GM10847 (cell line): Measurements from ENCODE around the gene EID1.

ENCODE experiments used
- POLR2A ChIP-seq: IDR thresholded peaks from 2 replicates; pipeline ENCODE4 v1.6.1; 2011; ENCODE audit not compliant: insufficient read length; ENCODE audit errors: extremely low read depth

The EID1 gene

GRCh38 chr15:48865370-48866079 is 12.4 kb upstream of the EID1 start:
- TF ChIP-seq POLR2A: no peak

GRCh38 chr15:48866141-48866563 is 11.8 kb upstream of the EID1 start:
- no peak for TF ChIP-seq POLR2A

GRCh38 chr15:48868023-48868422 is 9.9 kb upstream of the EID1 start:
- no peak for TF ChIP-seq POLR2A

GRCh38 chr15:48868536-48868935 is 9.4 kb upstream of the EID1 start:
- TF ChIP-seq POLR2A: no peak

- no peak for TF ChIP-seq POLR2A
Measured at GRCh38 chr15:48869966-48870365, 8.0 kb upstream of the EID1 start.

GRCh38 chr15:48871542-48871941 is 6.4 kb upstream of the EID1 start:
- no peak for TF ChIP-seq POLR2A

- no peak for TF ChIP-seq POLR2A
Measured at GRCh38 chr15:48872632-48873031, 5.3 kb upstream of the EID1 start.

GRCh38 chr15:48875241-48875960 is 2.5 kb upstream of the EID1 start:
- TF ChIP-seq POLR2A: no peak

- no peak for TF ChIP-seq POLR2A
Measured at GRCh38 chr15:48876057-48876456, 1.9 kb upstream of the EID1 start.

GRCh38 chr15:48880070-48880634 is 2.2 kb downstream of the EID1 start:
- TF ChIP-seq POLR2A: no peak

GRCh38 chr15:48883699-48884098 is 5.8 kb downstream of the EID1 start:
- TF ChIP-seq POLR2A: no peak

- no peak for TF ChIP-seq POLR2A
Measured at GRCh38 chr15:48887144-48887543, 9.2 kb downstream of the EID1 start.

- TF ChIP-seq POLR2A: no peak
Measured at GRCh38 chr15:48888191-48888590, 10.3 kb downstream of the EID1 start.

- no peak for TF ChIP-seq POLR2A
Measured at GRCh38 chr15:48888836-48889235, 10.9 kb downstream of the EID1 start.

- TF ChIP-seq POLR2A: no peak
Measured at GRCh38 chr15:48889925-48890324, 12.0 kb downstream of the EID1 start.

GRCh38 chr15:48890375-48890972 is 12.5 kb downstream of the EID1 start:
- TF ChIP-seq POLR2A: no peak
